ENCODE results near the gene SCRN1.

DNA sequence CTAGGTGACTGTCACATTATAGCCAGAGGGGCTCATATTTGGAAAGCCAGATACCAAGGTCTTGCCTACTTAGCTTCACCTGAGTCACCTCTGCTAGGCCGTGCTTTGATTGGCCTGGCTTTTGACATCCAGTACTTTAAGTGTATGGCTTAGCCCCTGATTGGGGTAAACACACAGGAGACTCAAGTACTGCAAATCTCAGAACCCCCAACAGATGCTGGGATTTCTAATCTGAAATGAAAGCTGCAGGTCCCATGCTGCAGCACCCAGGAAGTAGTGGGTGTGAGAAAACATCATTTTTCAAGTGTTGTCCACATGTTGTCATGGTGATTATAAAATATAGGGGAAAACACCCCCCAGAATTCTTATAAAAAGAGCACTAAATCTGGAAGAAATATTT lies 107.1 kb downstream of the SCRN1 start:
- TF ChIP-seq EP300 (IDR thresholded peaks at IDR 0.05; ENCODE audit: low read depth): no peak
- TF ChIP-seq POLR2AphosphoS5 (IDR thresholded peaks at IDR 0.05): no peak
- TF ChIP-seq, protein P1, sequence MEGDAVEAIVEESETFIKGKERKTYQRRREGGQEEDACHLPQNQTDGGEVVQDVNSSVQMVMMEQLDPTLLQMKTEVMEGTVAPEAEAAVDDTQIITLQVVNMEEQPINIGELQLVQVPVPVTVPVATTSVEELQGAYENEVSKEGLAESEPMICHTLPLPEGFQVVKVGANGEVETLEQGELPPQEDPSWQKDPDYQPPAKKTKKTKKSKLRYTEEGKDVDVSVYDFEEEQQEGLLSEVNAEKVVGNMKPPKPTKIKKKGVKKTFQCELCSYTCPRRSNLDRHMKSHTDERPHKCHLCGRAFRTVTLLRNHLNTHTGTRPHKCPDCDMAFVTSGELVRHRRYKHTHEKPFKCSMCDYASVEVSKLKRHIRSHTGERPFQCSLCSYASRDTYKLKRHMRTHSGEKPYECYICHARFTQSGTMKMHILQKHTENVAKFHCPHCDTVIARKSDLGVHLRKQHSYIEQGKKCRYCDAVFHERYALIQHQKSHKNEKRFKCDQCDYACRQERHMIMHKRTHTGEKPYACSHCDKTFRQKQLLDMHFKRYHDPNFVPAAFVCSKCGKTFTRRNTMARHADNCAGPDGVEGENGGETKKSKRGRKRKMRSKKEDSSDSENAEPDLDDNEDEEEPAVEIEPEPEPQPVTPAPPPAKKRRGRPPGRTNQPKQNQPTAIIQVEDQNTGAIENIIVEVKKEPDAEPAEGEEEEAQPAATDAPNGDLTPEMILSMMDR (IDR thresholded peaks at IDR 0.05): no peak
- no peak for TF ChIP-seq POLR2A (IDR thresholded peaks at IDR 0.05)
